ENCODE data around the gene LDB3.

DNA sequence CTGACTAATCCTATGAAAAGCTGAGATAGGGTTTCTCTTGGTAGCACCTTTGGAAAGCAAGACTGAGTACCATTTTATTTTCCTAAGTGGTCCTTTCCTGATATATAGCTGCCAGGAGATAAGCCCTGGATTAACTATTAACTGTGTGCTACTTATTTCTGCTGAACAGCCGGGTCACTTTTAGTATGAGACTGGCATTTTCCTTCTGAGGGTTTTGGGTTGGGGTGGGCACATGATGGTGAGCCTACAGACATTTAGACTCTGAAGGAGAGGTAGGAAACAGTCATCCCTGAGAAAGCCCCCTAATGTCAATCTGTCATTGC is 58.3 kb downstream of the LDB3 start:
- TF ChIP-seq, protein P1, sequence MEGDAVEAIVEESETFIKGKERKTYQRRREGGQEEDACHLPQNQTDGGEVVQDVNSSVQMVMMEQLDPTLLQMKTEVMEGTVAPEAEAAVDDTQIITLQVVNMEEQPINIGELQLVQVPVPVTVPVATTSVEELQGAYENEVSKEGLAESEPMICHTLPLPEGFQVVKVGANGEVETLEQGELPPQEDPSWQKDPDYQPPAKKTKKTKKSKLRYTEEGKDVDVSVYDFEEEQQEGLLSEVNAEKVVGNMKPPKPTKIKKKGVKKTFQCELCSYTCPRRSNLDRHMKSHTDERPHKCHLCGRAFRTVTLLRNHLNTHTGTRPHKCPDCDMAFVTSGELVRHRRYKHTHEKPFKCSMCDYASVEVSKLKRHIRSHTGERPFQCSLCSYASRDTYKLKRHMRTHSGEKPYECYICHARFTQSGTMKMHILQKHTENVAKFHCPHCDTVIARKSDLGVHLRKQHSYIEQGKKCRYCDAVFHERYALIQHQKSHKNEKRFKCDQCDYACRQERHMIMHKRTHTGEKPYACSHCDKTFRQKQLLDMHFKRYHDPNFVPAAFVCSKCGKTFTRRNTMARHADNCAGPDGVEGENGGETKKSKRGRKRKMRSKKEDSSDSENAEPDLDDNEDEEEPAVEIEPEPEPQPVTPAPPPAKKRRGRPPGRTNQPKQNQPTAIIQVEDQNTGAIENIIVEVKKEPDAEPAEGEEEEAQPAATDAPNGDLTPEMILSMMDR (IDR thresholded peaks at IDR 0.05; ENCODE audit: low read length) = no peak
- TF ChIP-seq EZH2 (optimal IDR thresholded peaks at IDR 0.05; ENCODE audit: low read depth, low read length) (no peak), EZH2phosphoT487 (IDR thresholded peaks at IDR 0.05; ENCODE audit: low read length) (no peak)
